Stimulated activated CD8-positive, alpha-beta memory T cell treated with anti-CD3 and anti-CD28 coated beads, Interleukin-4, amount 100 ng/mL, for 4 hours (primary cell): Measurements from ENCODE around the gene SELENOI.

Source experiments
- DNase-seq, 2 donors: peaks; one replicate each; pipeline ENCODE4 v3.0.0-alpha.2; 2020; ENCODE audit warnings: low read depth in 2 of 2, low spot score in 1 of 2

SELENOI gene

GRCh38 chr2:26409785-26410184 lies 63.8 kb downstream of the SELENOI start:
- no peak for DNase-seq

GRCh38 chr2:26410764-26411243 lies 64.9 kb downstream of the SELENOI start:
- no peak for DNase-seq

- no peak for DNase-seq
Observed at GRCh38 chr2:26411419-26411818, 65.5 kb downstream of the SELENOI start.

- DNase-seq, result no peak
Observed at GRCh38 chr2:26412091-26412673, 66.2 kb downstream of the SELENOI start.

- no peak for DNase-seq
Observed at GRCh38 chr2:26414311-26414710, 68.4 kb downstream of the SELENOI start.

GRCh38 chr2:26421961-26422360 lies 76.0 kb downstream of the SELENOI start:
- DNase-seq, result no peak

GRCh38 chr2:26422947-26423629 lies 77.1 kb downstream of the SELENOI start:
- no peak for DNase-seq

- DNase-seq, result no peak
Observed at GRCh38 chr2:26423750-26424149, 77.8 kb downstream of the SELENOI start.

GRCh38 chr2:26424221-26424620 lies 78.3 kb downstream of the SELENOI start:
- DNase-seq, result no peak

GRCh38 chr2:26428846-26429245 lies 82.9 kb downstream of the SELENOI start:
- no peak for DNase-seq

GRCh38 chr2:26429779-26430578 lies 84.0 kb downstream of the SELENOI start:
- DNase-seq, result no peak

GRCh38 chr2:26430826-26431225 lies 84.9 kb downstream of the SELENOI start:
- DNase-seq, result no peak

- no peak for DNase-seq
Observed at GRCh38 chr2:26432363-26432762, 86.4 kb downstream of the SELENOI start.

GRCh38 chr2:26432859-26433258 lies 86.9 kb downstream of the SELENOI start:
- no peak for DNase-seq

- DNase-seq, result no peak
Observed at GRCh38 chr2:26435106-26435505, 89.2 kb downstream of the SELENOI start.

- no peak for DNase-seq
Observed at GRCh38 chr2:26438526-26438925, 92.6 kb downstream of the SELENOI start.

GRCh38 chr2:26438926-26439325 lies 93.0 kb downstream of the SELENOI start:
- DNase-seq, result no peak

GRCh38 chr2:26442301-26442700 lies 96.4 kb downstream of the SELENOI start:
- no peak for DNase-seq

GRCh38 chr2:26442707-26443106 lies 96.8 kb downstream of the SELENOI start:
- DNase-seq, result no peak

- DNase-seq, result no peak
Observed at GRCh38 chr2:26444236-26444635, 98.3 kb downstream of the SELENOI start.
